HG03378 (cell line): ENCODE results near the gene FEN1.
A peak's percentile ranks its signal among the peaks of the same experiment; 100 is the strongest.

Experiments
- ATAC-seq: cut with Tn5 transposase; IDR thresholded peaks from one replicate; pipeline ENCODE4 v1.9.1; 2021; ENCODE audit warnings: mild to moderate bottlenecking, moderate library complexity; ENCODE audit not compliant: unreplicated experiment

FEN1 gene

DNA sequence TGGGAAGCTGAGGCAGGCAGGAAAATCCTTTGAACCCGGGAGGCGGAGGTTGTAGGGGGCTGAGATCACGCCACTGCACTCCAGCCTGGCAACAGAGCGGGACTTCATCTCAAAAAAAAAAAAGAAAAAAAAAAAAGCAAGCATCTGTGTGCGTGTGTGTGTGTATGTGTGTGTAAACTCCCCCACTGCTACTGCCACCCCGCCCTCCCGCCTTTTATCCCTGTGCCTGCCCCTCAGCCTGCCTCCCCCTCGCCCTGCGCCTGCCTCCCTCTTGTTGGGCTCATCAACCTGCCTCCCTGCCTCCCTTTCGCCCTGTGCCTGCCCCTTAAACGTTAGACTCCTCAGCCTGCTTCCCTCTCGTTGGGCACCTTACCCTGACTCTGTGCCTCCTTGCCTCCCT is 18.3 kb upstream of the FEN1 start:
- no peak for ATAC-seq

DNA sequence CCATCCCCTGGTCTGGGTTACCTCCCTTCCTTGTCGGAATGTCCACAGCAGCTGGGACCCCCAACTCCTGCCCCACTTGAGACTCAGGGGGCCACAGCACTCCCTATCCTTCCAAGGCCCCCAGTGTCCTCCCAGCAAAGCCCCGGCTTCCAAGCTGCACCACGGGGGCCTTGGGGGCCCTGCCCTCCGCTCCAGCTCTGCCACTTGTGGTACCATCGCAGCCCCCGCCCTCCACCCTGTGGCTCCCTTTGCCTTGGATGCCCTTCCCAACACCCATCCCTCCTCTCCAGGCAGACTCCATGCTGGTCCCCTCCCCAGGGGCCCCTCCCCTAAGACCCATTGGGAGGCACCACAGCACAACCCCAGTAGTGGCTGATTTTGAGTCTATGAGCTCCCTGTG is 17.6 kb upstream of the FEN1 start:
- no peak for ATAC-seq

DNA sequence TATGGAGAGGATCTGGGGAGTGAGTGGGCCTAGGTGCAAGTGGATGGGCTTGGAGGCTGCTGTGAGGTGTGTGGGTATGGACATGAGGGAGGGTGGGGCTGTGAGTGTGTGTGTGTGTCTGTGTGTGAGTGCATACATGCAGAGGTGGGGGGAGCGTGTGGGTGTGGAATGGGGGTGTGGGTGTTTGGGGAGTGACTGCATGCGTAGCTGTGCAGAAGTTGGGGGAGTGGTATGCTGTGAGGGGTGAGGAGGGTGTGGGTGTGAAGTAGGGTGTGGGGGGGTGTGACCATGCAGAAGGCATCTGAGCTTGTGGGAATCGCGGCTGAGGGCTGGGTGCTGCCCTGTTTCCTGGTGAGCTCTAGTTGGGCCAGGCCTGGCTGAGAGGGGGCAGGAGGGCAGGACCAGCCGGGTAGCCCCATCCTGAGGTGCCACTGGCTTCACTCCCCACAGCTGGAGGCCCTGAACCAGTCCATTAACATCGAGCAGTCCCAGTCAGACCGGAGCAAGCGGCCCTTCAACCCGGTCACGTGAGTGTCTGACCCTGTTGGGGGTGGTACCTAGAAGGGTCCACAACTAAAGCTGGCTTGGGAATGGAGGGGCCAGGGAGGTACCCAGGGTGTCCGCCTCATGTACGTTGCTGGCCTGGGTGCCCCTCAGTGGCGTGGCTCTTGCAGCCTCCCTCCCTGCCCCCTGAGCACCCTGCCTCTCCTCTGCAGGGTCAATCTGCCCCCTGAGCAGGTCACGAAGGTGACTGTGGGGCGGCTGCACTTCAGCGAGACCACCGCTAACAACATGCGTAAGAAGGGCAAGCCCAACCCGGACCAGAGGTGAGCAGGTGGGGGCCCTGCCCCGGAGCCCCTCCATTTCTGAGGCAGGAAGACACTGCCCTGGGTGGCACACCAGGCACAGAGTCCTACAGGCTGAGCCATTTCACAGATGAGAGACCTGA is 16.8 kb upstream of the FEN1 start:
- no peak for ATAC-seq

DNA sequence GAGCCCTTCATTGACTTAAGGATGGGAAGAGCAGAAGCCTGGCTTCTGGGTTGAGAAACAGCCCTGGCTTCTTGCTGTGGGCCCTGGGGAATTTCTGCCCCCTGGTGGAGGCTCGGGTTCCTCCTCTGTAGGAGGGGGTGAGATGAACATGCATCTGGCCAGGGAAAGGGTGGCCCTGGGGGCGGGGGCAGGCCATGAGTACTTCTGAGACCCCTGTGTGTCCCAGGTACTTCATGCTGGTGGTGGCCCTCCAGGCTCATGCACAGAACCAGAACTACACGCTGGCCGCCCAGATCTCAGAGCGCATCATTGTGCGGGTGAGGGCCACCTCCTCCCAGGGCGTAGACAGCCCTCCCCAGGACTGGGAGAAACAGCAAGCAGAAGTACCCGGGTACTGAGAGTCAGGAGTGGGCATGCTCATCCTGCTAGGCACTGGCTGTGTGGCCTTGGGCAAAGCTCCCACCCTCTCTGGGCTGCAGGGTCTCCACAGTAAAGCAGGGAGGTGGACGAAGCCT is 16.1 kb upstream of the FEN1 start:
- no peak for ATAC-seq

DNA sequence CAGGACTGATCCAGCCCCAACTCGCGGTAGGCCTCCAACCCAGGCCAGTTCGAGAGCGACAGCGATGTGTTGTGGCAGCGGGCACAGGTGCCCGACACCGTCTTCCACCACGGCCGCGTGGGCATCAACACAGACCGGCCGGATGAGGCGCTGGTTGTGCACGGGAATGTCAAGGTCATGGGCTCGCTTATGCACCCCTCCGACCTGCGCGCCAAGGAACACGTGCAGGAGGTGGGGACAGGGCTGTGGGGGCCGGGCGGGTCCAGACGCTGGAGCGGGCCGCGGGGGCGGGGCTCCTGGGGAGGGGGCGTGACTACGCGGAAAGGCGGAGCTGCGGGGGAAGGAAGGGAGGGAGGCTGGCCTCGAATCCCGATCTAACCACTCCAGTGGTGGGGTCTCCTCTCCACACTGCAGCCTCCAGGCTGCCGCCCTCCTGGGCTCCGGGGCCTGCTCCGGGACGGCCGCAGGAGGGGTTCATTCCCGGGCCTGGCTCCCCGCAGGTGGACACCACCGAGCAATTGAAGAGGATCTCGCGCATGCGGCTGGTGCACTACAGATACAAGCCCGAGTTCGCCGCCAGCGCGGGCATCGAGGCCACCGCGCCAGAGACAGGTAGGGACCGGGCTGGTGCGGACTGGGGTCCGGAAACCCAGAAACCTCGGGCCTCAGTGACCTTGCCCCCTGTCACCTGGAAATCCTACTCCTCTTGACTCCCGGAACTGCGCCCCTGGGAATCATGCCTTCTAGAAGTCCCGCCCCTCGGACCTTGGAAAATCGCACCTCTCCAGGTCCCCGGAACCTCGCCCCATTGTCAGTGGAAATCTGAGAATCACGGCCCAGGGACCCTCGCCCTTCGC is 15.2 kb upstream of the FEN1 start:
- no peak for ATAC-seq

DNA sequence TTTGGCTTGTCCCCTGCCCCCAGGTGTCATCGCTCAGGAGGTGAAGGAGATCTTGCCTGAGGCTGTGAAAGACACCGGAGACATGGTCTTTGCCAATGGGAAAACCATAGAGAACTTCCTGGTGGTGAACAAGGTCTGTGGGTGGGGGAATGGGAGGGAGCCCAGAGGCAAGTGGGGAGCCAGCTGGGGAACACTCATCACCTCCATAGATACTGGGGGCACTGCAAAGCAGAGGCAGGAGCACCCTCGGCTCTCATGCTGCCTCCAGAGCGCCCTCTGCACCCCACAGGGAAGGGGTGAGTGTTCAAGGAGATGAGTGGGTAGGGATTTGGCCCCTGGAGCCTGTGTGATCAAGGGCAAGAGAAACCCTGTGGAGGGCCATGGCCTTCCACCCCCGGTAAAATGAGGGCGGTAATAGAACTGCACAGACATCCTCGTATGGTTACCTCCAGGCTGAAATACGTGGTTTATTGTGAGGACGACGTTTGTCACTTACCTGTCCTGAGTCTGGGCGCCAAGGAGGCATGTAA is 14.3 kb upstream of the FEN1 start:
- ATAC-seq, result no peak

DNA sequence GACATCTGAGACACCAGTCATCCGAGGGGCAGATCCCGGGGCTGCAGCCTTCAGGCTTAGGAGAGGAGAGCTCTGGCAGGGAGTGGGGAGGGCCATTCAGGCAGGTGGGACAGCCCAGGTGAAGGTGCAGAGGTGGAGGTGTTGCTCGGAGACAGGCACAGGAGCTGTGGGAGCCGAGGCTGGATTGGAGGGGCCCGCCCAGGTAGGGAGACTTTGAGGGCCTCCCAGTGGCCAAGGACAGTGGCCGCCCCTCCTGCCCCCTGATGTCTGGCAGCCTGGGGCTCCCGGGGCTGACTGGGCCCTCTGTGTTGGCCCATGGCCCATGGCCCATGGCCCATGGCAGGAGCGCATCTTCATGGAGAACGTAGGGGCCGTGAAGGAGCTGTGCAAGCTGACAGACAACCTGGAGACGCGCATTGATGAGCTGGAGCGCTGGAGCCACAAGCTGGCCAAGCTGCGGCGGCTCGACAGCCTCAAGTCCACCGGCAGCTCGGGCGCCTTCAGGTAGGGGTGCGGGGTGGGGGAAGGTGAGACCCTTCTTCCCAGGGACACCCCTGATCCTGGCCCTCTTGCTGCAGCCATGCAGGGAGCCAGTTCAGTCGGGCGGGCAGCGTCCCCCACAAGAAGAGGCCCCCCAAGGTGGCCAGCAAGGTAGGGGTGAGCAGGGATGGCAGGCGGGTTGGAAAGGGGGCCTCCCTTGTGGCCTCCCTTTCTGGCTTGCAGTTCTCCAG is 13.6 kb upstream of the FEN1 start:
- no peak for ATAC-seq

DNA sequence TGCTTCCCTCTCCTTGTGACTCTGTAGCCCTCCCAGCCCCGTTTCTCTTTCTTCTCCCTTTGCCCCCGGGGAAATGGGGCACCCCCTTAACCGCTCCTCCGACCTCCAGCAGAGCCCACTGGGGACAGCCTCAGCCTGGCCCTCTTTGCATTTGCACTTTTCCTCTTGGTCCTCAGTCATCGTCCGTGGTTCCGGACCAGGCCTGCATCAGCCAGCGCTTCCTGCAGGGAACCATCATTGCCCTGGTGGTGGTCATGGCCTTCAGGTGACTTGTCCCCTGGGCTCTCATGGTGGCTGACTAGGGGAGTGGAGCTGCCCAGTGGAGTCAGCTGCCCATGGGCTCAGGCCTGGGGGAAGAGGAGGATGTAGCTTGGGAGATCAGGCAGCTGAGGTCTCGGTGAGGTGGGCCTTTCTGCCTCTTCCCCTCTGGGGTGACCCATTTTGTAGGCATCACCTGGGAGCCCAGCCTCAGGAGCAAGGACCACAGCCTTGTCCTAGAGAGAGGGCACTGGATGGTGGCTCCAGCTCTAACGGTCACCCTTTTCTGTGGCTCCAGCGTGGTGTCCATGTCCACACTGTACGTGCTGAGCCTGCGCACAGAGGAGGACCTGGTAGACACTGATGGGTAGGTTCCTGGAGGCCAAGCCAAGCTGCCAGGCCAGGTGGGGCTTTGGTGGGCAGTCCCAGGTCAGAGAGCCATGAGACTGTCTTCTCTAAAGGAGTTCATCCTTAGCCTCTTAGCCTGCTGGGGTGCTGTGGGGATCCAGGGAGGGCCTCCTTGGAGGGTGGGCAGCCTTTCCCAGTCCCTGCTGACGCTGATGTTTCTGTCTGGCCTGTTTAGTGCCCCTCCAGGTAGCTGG is 12.8 kb upstream of the FEN1 start:
- no peak for ATAC-seq

DNA sequence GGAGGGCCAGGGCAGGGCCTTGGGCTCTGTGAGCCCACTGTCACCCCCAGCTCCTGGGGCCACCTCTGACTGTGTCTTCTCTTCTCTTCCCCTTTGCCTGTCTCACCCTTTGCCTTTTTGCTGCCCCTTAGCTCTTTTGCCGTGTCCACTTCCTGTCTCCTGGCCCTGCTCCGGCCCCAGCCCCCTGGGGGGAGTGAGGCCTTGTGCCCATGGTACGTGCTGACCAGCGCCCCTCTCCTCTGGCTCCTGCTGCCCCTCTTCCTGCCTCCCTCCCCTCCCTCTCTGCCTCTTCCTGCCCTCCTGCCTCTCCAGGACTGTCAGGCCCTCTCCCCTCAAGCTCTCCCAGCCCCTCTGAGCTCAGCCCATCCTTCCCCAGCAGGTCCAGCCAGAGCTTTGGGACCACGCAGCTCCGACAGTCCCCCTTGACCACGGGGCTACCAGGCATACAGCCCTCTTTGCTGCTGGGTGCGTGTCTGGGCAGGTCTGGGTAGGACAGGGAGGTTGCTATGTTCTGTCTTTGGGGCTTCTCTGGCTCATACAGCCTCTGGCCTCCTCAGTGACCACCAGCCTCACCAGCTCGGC is 12.0 kb upstream of the FEN1 start:
- ATAC-seq, result no peak

DNA sequence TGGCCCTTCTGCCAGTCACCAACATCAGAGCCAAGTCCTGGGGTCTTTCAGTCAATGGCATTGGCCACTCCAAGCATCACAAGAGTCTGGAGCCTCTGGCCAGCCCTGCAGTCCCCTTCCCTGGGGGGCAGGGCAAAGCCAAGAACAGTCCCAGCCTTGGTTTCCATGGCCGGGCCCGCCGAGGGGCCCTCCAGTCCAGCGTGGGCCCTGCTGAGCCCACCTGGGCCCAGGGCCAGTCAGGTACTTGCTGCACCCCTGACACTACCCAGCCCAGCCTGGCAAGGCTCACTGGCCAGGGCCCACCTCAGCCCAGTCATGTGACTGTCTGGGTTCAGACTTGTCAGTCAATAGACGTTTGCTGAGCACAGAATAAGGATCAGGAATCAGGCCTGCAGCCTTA is 11.1 kb upstream of the FEN1 start:
- ATAC-seq, result no peak

DNA sequence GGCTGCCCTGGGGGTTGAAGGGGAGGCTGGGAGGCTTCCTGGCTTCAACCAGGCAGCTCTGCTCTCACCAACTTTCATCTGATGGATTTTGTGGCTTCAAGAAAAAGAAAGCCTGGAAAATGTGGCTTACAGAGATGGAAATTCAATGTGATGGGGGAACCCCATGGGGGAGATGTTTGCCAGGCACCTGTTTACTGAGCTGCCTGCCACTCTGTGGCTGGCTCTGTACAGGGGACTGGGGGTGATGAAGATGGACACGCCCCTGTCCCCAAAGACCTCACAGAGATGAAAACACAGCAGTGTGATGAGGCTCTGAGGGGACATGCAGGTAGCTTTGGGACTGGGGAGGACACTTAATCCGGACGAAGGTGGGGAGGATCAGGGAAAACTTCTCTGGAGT is 10.4 kb upstream of the FEN1 start:
- ATAC-seq, result no peak

DNA sequence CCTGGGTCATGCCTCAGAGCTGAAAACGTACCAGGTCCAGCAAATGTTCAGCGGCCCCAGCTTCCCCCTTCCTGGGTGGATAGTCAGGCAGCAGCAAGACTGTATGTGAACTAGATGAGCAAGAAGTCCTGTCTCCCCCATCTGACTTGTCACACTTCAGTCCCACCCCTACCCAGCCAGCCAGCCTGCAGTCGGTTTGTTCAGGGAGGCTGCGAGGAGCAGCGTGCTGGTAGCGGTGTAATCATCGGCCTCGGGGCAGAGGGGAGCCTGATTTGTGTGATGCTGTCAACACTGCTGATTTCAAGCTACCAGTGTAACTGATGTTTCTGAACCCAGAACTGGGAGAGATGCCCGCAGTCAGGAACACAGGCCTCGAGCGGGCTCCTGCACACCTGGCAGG is 9.9 kb upstream of the FEN1 start:
- no peak for ATAC-seq

DNA sequence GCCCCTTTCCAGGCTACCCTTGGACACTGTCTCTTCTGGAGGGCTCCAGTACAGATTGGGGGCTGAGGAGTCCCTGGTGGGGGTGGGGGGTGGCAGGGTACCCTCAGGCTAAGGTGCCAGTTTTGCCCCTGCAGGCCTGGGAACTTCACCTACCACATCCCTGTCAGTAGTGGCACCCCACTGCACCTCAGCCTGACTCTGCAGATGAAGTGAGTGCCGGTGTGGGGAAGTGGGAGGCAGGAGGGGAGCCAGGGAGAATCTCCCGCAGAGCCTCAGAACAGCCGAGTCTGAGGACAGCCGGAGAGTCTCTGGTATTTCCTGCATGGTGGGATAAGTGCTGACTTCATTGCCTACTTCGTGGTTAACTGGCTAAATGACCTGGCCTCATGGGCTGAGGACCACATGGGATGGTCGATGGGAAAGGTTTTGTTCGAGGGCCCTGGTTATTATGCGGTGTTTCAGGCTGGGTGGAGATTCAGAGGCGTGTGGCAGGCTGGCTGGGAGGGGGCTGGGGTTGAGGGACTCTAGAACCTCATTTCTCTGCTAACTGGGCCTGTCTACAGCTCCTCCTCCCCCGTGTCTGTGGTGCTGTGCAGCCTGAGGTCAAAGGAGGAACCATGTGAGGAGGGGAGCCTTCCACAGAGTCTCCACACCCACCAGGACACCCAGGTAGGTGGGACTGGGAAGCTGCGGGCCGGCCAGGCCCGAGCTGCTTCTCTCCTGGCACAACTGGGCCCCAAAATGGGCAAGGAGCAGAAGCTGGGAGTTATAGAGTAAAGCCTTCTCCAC is 8.8 kb upstream of the FEN1 start:
- no peak for ATAC-seq

DNA sequence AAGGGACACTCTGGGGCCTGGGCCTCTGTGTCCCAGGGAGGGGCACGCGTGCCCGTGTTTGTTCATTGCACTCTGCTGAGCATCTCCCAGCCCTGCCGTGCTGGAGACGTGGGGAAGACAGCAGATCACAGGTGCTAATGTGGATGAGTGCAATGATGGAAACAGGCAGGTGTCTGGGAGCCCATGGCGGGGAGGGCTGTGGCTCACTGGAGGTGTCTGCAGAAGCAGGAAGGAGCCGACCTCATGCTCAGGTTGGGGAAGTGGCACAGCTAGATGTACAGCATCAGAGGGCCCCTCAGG is 8.3 kb upstream of the FEN1 start:
- ATAC-seq, result no peak

DNA sequence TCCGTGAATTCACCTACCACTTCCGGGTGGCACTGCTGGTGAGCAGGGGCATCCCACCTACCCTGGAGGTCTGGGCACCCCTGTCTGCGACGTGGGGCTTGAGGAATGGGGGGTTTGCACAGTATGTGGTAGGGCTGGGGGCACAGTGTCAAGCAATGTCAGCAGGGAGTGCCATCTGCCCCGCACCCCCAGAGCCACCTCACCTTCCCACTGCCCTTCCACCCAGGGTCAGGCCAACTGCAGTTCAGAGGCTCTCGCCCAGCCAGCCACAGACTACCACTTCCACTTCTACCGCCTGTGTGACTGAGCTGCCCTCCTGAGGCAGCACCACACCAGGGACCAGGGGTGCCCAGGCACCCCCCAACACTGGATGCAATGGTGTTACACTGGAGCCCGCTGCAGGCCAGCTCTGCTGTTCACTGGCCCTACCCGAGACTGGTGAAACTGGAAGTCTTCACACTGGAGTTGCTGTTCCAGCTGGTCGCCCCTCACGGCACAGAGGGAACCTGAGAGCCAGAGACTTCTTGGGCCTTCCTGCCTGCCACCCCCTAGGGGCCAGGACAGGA is 6.8 kb upstream of the FEN1 start:
- no peak for ATAC-seq

DNA sequence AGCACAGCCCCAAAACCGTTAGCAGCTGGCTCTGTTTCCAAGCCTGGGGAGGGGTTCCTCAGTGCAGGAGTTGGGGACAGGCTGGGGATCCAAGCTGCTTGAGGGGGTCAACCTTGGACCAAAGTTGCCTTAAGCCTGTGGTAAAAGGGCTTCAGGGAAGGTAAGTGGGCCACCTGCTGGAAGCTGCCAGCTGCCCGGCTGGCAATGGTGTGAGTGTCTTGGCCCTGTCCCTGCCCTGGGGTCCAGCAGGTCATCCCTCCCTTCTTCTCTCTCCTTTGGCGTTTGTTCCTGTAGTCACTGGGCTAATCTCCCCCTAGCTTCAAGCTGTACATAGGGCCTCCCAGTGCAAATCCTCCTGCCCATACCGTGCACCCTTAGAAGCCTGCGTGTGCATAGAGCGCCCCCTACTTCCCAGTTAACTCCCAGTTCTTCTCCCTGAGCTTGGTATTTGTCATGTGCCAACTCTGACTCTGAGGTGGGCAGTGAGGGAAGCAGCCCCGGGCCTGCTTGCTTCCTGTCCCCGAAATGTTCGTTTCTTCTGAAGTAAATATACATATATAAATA is 4.7 kb upstream of the FEN1 start:
- ATAC-seq, result no peak

DNA sequence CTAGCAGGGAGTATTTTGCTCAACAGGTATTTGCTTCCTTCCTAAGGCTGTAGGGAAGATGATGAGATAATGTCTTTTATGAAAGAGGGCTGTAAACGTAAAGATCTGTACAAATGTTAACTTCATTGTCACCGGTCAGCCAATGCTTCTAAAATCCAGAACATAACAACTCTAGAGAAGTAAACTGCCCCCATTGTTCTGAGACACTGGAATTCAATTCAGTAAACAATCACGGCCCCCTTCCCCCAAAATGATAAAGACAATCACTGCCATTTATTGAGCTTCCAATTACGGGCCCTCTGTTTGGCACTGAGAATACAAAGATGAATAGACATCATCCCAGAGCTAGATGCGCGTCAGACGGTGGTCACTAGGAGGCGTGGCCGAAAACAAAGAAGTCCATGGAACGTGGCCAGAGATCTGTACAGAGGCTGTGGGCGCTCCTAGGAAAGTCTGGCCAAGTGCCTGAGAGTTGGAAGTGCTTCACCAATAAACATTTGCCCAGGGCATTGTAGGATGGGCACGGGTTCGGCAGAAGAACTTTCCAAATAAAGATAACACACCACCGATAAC is 888 bp upstream of the FEN1 start:
- ATAC-seq, result peak; percentile 27
